ENCODE data around the gene MLLT1.

DNA sequence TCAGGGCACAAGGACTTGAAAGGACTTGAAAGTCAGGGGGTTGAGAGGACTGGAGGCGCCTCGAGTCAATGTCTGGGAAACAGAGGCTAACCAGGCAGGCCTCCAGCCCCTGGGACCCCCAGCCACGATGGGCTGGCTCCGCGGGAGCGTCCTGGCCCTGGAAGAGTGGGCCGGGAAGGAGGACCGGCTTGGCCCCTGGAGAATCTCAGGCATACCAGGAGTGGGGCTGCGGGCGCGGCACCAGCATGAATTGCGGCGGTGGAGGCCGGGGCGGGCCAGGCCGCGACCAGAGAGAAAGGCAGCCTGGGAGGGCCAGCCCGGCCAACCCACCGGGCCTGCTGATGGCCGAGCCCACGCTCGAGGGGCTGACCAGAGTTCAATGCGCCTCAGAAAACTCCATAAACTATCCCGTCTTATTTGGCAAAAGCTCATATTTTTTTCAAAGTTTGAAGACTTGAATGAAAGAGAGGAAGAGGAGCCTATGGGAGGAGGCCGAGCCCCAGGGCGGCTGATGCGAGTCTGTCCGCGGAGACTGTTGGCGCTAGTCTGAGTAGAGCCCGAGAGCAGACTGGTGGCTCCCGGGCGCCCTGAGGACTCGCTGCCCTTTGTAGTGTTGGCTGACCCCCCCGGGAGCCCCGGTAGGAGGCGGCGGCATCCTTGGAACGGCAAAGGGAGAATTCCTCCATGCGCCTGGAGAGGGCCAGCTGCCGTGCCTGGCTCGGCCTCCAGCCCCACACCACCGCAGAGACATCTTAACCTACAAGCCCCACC, 68.0 kb downstream of the MLLT1 start:
- TF ChIP-seq EZH2 (IDR thresholded peaks at IDR 0.05; ENCODE audit: borderline replicate concordance, low read depth, low read length, poor library complexity, severe bottlenecking) = no peak
- TF ChIP-seq, protein P1, sequence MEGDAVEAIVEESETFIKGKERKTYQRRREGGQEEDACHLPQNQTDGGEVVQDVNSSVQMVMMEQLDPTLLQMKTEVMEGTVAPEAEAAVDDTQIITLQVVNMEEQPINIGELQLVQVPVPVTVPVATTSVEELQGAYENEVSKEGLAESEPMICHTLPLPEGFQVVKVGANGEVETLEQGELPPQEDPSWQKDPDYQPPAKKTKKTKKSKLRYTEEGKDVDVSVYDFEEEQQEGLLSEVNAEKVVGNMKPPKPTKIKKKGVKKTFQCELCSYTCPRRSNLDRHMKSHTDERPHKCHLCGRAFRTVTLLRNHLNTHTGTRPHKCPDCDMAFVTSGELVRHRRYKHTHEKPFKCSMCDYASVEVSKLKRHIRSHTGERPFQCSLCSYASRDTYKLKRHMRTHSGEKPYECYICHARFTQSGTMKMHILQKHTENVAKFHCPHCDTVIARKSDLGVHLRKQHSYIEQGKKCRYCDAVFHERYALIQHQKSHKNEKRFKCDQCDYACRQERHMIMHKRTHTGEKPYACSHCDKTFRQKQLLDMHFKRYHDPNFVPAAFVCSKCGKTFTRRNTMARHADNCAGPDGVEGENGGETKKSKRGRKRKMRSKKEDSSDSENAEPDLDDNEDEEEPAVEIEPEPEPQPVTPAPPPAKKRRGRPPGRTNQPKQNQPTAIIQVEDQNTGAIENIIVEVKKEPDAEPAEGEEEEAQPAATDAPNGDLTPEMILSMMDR (conservative IDR thresholded peaks at IDR 0.05; ENCODE audit: low read depth, low read length) = no peak
